OCI-LY3 (cell line): ENCODE results near the gene DAAM2.

Experiments
- H2AFZ ChIP-seq: fragments of 200-600, 300-600 bp; shearing (Covaris generic); 2 replicates; pipeline ENCODE4 v1.6.0; 2014; ENCODE audit warnings: antibody characterized with exemption, low read depth, low read length
- H3K27ac ChIP-seq: fragments of 200-600, 300-600 bp; sonication (generic); 2 replicates; pipeline ENCODE4 v1.5.1; 2014; ENCODE audit warnings: mild to moderate bottlenecking, low read length, moderate library complexity, mixed read lengths
- H3K27me3 ChIP-seq: fragments of 200-600, 300-600 bp; sonication (generic); 2 replicates; pipeline ENCODE4 v1.6.1; 2014; ENCODE audit warnings: low read depth, low read length, mixed read lengths
- H3K36me3 ChIP-seq: fragments of 200-600, 300-600 bp; sonication (generic); replicated peaks from 2 replicates; pipeline ENCODE3; 2014; ENCODE audit warnings: low read depth, low read length, mixed read lengths
- H3K4me1 ChIP-seq: fragments of 300-600, 200-600 bp; sonication (generic); 2 replicates; pipeline ENCODE4 v1.6.1; 2014; ENCODE audit warnings: low read length, mixed read lengths
- H3K4me2 ChIP-seq: fragments of 200-600, 300-600 bp; sonication (generic); 2 replicates; pipeline ENCODE4 v1.6.1; 2014; ENCODE audit warnings: low read length, mixed read lengths
- H3K4me3 ChIP-seq: fragments of 300-600, 200-600 bp; sonication (generic); 2 replicates; pipeline ENCODE4 v1.5.1; 2014; ENCODE audit warnings: antibody characterized with exemption, mild to moderate bottlenecking, low read length, moderate library complexity
- H3K79me2 ChIP-seq: fragments of 300-600, 200-600 bp; shearing (Covaris generic); 2 replicates; pipeline ENCODE4 v1.6.1; 2014; ENCODE audit warnings: mild to moderate bottlenecking, low read length, mixed read lengths
- H3K9ac ChIP-seq: fragments of 300-600, 200-600 bp; shearing (Covaris generic); 2 replicates; pipeline ENCODE4 v1.6.0; 2014; ENCODE audit warnings: mild to moderate bottlenecking, low read length, moderate library complexity
- H3K9me3 ChIP-seq: fragments of 200-600, 300-600 bp; shearing (Covaris generic); 2 replicates; pipeline ENCODE4 v1.6.1; 2014; ENCODE audit warnings: low read length, mixed read lengths; ENCODE audit not compliant: insufficient read depth
- H4K20me1 ChIP-seq: fragments of 200-600, 300-600 bp; sonication (generic); 2 replicates; pipeline ENCODE4 v1.6.1; 2016; ENCODE audit warnings: low read length, mixed read lengths; ENCODE audit not compliant: insufficient read depth
- EZH2phosphoT487 ChIP-seq: fragments of 200-600 bp; shearing (Covaris generic); IDR thresholded peaks from 2 replicates; pipeline ENCODE4 v1.6.1; 2018; ENCODE audit warnings: antibody characterized with exemption, mixed run types, low read depth
- TF ChIP-seq, protein P1 (sequence below): fragments of 200-600, 300-600 bp; sonication (generic); IDR thresholded peaks from 2 replicates; pipeline ENCODE4 v1.5.1; 2014; ENCODE audit warnings: antibody characterized with exemption, low read length, low read depth

Gene DAAM2

DNA sequence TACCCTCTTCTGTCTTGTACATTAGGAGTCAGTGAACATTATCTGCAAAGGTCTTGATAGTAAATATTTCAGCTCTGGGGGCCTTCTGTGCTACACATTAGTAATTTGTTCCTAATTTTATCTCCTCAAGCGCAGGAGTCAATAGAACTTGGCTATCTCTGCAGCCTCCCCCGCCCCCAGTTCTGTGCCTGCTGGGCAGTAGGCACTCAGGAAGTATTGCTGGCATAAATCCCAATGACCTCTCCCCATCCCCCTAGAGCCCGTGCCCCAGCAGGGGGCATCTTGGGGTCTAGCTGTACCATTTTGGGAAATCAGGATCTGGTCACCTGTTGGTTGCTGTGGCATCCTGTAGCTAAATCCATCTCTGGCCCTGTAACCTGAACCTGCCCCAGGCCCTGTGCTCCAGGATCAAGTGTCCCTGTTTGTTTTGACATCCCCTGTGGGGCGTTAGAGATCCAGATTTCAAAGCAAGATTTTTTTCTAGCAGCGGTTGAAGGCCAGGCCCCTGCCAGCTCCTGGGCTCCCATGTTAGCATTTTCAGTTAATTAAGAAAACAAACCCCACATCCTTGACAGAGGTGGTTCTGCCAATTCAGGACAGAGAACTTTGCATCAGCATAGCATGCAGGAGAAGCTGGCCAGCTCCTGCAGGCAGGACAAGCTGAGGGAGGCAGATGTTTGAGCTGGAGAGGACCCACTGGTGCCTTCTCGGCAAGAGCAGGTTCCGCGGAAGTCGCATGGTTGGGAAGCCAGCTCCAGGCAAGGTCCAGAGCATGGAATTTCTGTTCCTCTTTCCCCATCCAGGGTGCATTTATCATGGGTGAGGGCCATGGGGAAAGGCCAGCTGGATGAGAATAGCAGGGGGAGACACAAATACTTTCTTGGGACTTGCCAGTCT lies 32.1 kb downstream of the DAAM2 start:
- Histone ChIP-seq H3K4me1 (no peaks in the 10 kb centered on the region), H3K4me3 (no peak overlapping the region), H3K36me3 (no peaks in the 10 kb centered on the region), H3K79me2 (no peaks in the 10 kb centered on the region), H3K9ac (no peak overlapping the region), H3K27me3 (peaks cover 3% of the 10 kb centered on the region; the same call in 1 of the 2 replicates), H4K20me1 (no peaks in the 10 kb centered on the region), H2AFZ (no peak overlapping the region), H3K9me3 (no peaks in the 10 kb centered on the region), H3K4me2 (no peak overlapping the region), H3K27ac (no peak overlapping the region)
- TF ChIP-seq, protein P1, sequence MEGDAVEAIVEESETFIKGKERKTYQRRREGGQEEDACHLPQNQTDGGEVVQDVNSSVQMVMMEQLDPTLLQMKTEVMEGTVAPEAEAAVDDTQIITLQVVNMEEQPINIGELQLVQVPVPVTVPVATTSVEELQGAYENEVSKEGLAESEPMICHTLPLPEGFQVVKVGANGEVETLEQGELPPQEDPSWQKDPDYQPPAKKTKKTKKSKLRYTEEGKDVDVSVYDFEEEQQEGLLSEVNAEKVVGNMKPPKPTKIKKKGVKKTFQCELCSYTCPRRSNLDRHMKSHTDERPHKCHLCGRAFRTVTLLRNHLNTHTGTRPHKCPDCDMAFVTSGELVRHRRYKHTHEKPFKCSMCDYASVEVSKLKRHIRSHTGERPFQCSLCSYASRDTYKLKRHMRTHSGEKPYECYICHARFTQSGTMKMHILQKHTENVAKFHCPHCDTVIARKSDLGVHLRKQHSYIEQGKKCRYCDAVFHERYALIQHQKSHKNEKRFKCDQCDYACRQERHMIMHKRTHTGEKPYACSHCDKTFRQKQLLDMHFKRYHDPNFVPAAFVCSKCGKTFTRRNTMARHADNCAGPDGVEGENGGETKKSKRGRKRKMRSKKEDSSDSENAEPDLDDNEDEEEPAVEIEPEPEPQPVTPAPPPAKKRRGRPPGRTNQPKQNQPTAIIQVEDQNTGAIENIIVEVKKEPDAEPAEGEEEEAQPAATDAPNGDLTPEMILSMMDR: no peak
- TF ChIP-seq EZH2phosphoT487: no peak

DNA sequence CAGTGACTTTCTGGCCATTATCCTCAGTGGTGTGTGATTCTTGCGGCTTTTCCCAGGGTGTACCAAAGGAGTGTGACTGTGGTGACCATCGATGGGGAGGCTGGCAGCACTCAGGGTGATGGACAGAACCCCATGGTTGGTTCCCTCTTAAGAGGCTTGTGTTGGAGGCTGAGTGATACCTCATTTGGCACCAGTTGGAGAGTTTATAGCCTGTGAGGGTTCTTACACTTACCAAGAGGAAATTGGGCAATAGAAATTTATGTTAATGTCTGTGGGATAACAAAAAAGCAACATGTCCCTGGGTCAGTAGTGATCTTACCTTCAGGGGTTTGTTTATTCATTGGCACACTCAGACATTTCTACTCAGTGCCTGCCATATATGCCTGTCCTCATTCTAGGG lies 37.2 kb downstream of the DAAM2 start:
- H3K4me2 ChIP-seq: no peak overlapping the region
- no peak overlapping the region for H3K27ac ChIP-seq
- H3K9me3 ChIP-seq: no peaks in the 10 kb centered on the region
- TF ChIP-seq EZH2phosphoT487: no peak
- TF ChIP-seq, protein P1: no peak
- no peak overlapping the region for H3K4me3 ChIP-seq
- H2AFZ ChIP-seq: no peak overlapping the region
- no peaks in the 10 kb centered on the region for H3K79me2 ChIP-seq
- H3K27me3 ChIP-seq: peaks cover 14% of the 10 kb centered on the region
- no peaks in the 10 kb centered on the region for H3K36me3 ChIP-seq
- H3K4me1 ChIP-seq: no peaks in the 10 kb centered on the region
- H3K9ac ChIP-seq: no peak overlapping the region
- H4K20me1 ChIP-seq: no peaks in the 10 kb centered on the region

DNA sequence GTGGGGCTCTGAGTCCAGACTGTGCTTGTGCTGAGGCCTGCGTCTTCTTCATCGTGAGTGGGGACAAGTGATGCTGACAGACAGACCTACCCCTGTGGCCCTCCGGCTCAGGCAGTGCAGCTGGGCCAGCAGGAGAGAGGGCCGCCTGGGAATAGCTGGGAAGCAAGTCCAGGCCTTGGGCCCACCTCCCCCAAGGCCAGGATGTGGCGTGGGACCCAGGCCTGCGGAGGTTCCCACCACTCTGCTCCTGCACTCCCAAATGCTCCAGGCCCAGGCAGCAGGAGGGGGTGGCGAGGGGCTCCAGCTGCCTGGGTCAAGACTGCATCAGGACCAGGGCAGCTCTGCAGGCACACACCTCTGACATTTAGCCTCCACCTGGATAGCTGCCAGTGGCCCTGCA lies 38.3 kb downstream of the DAAM2 start:
- Histone ChIP-seq H3K9ac (no peak overlapping the region), H3K27ac (no peak overlapping the region), H4K20me1 (no peaks in the 10 kb centered on the region), H3K4me3 (no peak overlapping the region), H3K27me3 (peaks cover 19% of the 10 kb centered on the region), H2AFZ (no peak overlapping the region), H3K9me3 (no peaks in the 10 kb centered on the region), H3K79me2 (no peaks in the 10 kb centered on the region), H3K4me1 (no peaks in the 10 kb centered on the region), H3K36me3 (no peaks in the 10 kb centered on the region), H3K4me2 (no peak overlapping the region)
- TF ChIP-seq, protein P1: no peak
- TF ChIP-seq EZH2phosphoT487: no peak

DNA sequence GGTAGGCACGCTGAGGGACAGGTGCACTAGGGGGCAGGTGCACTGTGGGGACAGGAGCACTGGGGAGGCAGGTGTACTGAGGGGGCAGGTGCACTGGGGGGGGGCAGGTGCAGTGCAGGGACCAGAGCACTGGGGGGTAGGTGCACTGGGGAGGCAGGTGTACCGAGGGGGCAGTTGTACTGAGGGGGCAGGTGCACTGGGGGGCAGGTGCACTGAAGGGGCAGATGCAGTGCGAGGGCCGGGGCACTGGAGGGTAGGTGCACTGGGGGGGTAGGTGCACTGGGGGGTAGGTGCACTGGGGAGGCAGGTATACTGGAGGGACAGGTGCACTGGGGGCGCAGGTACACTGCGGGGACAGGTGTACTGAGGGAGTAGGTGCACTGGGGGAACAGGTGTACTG lies 39.5 kb downstream of the DAAM2 start:
- no peak overlapping the region for H3K4me3 ChIP-seq
- TF ChIP-seq, protein P1: no peak
- no peak for TF ChIP-seq EZH2phosphoT487
- H4K20me1 ChIP-seq: no peaks in the 10 kb centered on the region
- no peaks in the 10 kb centered on the region for H3K4me1 ChIP-seq
- H3K9me3 ChIP-seq: no peaks in the 10 kb centered on the region
- no peaks in the 10 kb centered on the region for H3K79me2 ChIP-seq
- no peak overlapping the region for H3K9ac ChIP-seq
- H3K36me3 ChIP-seq: no peaks in the 10 kb centered on the region
- H3K27ac ChIP-seq: no peak overlapping the region
- H3K4me2 ChIP-seq: no peak overlapping the region
- H2AFZ ChIP-seq: no peak overlapping the region
- H3K27me3 ChIP-seq: peaks cover 19% of the 10 kb centered on the region
